OCI-LY1 (cell line): ENCODE results near the gene DTD2.

ENCODE experiments used
- CTCF ChIP-seq: fragments of 200-600 bp; sonication (generic), shearing (Covaris generic); IDR thresholded peaks from 2 replicates; pipeline ENCODE4 v1.5.1; 2017; ENCODE audit warnings: mild to moderate bottlenecking, antibody characterized with exemption, low read length, moderate library complexity, mixed read lengths
- EZH2 ChIP-seq: fragments of 200-600 bp; sonication (generic), shearing (Covaris generic); IDR thresholded peaks from 2 replicates; pipeline ENCODE4 v1.8.0; 2017; ENCODE audit warnings: borderline replicate concordance, mixed run types, mild to moderate bottlenecking, antibody characterized with exemption, low read length, moderate library complexity, mixed read lengths

DNA sequence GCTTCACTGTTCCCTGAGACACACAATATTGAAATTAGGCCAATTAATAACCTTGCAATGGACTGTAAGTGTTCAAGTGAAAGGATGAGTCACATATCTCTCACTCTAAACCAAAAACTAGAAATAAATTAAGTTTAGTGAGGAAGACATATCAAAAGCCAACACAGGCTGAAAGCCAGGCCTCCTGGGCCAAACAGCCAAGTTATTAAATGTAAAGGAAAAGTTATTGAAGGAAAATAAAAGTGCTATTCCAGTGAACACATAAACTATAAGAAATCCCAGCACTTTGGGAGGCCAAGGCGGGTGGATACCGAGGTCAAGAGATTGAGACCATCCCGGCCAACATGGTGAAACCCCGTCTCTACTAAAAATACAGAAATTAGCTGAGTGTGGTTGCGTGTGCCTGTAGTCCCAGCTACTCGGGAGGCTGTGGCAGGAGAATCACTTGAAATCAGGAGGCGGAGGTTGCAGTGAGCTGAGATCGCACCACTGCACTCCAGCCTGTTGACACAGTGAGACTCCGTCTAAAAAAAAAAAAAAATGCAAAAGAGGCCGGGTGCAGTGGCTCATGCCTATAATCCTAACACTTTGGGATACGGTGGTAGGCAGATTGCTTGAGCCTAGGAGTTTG lies 26.6 kb downstream of the DTD2 start:
- TF ChIP-seq CTCF (no peak), EZH2 (no peak)
